Sigmoid colon (tissue), 3 donors: ENCODE results near the gene ENPP6.

Source experiments
- CTCF ChIP-seq, 4 experiments: fragments of 450-650 bp in 3 of 4; fragments of 200-600 bp in 1 of 4; IDR thresholded peaks; one replicate each; pipeline ENCODE4 v1.5.1; 2016 to 2019; ENCODE audit warnings: antibody characterized with exemption in 4 of 4, mild to moderate bottlenecking in 3 of 4, moderate library complexity in 2 of 4
- POLR2A ChIP-seq, 2 donors: fragments of 450-650 bp; IDR thresholded peaks; one replicate each; pipeline ENCODE4 v1.6.1; 2016; ENCODE audit warnings: antibody characterized with exemption in 2 of 2, mild to moderate bottlenecking in 2 of 2, moderate library complexity in 2 of 2

GRCh38 chr4:184147858-184148737 is 69.6 kb downstream of the ENPP6 start:
- no peak for TF ChIP-seq POLR2A (IDR thresholded peaks at IDR 0.05)
- TF ChIP-seq CTCF (IDR thresholded peaks at IDR 0.05) = no peak
